Transverse colon (tissue), 4 donors: ENCODE results near the gene CDK14. TPM values are rescaled to one million over a fixed set of nuclear protein-coding genes. Genes with fewer than 3 reads are reported as not detected.

ENCODE experiments used
- DNase-seq: peaks from one replicate; pipeline ENCODE4 v3.0.0-alpha.2; 2019
- H3K27ac ChIP-seq, 4 donors: fragments of 200-600 bp; sonication (generic); 2 replicates each; pipeline ENCODE4 v1.5.1; 2016 to 2018; ENCODE audit warnings: inconsistent platforms in 4 of 4
- H3K27me3 ChIP-seq: fragments of 200-600 bp; sonication (generic); 2 replicates; pipeline ENCODE4 v1.5.1; 2017; ENCODE audit warnings: inconsistent platforms
- H3K36me3 ChIP-seq, 4 donors: fragments of 200-600 bp; sonication (generic); 2 replicates each; pipeline ENCODE4 v1.5.1; 2017 to 2019; ENCODE audit warnings: inconsistent platforms in 4 of 4
- H3K4me1 ChIP-seq, 4 donors: fragments of 200-600 bp; sonication (generic); 2 replicates each; pipeline ENCODE4 v1.5.1; 2017 to 2020; ENCODE audit warnings: inconsistent platforms in 4 of 4
- H3K4me3 ChIP-seq, 4 donors: fragments of 200-600 bp; sonication (generic); 1 replicate in 1 of 4; 2 replicates in 3 of 4; pipeline versions ENCODE4 v1.5.1 to v1.6.1; 2017 to 2019; ENCODE audit warnings: inconsistent platforms in 4 of 4
- H3K9me3 ChIP-seq, 2 donors: fragments of 200-600 bp; sonication (generic); 2 replicates each; pipeline ENCODE4 v1.5.1; 2017 to 2019; ENCODE audit warnings: inconsistent platforms in 2 of 2
- CTCF ChIP-seq, 5 experiments: fragments of 200-600 bp in 3 of 5; fragments of 450-650 bp in 2 of 5; sonication (generic) in 3 of 5; IDR thresholded peaks; 1 replicate in 2 of 5; 2 replicates in 3 of 5; pipeline ENCODE4 v1.5.1; 2016 to 2017; ENCODE audit warnings: antibody characterized with exemption in 5 of 5, inconsistent platforms in 3 of 5, mild to moderate bottlenecking in 2 of 5, moderate library complexity in 1 of 5
- EP300 ChIP-seq: sonication (generic); formaldehyde crosslinking; IDR thresholded peaks from one replicate; pipeline ENCODE4 v1.6.1; 2017; ENCODE audit warnings: antibody characterized with exemption, low read depth
- POLR2A ChIP-seq: fragments of 450-650 bp; IDR thresholded peaks from one replicate; pipeline ENCODE4 v1.6.1; 2016; ENCODE audit warnings: antibody characterized with exemption, mild to moderate bottlenecking, moderate library complexity
- POLR2AphosphoS5 ChIP-seq, 3 donors: sonication (generic); formaldehyde crosslinking; IDR thresholded peaks; one replicate each; pipeline ENCODE4 v1.6.1; 2016; ENCODE audit warnings: antibody characterized with exemption in 3 of 3
- WGBS, 2 donors: methylation state at CpG; one replicate each; pipeline ENCODE4 v1.1.5; 2018; ENCODE audit warnings: low coverage in 1 of 2; 5-methylcytosine and 5-hydroxymethylcytosine counted together
- in situ Hi-C, 4 donors: fragments of 200-750 bp; cut with MboI; loops; one replicate each; pipeline versions ENCODE4 v1.15.0 to v1.15.1; 2017; ENCODE audit warnings: low sequenced_read_pairs in 3 of 4, low pct_ligation_motif_present in 1 of 4, low pct_unique_long_range_greater_than_20kb in 1 of 4
- intact Hi-C: fragments of 100-400 bp; cut with DNase I; formaldehyde crosslinking; loops from one replicate; pipeline ENCODE4 v1.15.1; 2023; ENCODE audit warnings: low total_unique reads
- total RNA-seq, 4 donors: library from RNA; depleted of rRNA; stranded (reverse); fragments of >200 nt; gene quantifications; one replicate each; pipeline ENCODE4 v1.1.0, GENCODE V29; 2016

CDK14 gene
- total RNA-seq, 4 donors from 2014 or later = 0.40 to 15.4 (median 4.8) TPM

DNA sequence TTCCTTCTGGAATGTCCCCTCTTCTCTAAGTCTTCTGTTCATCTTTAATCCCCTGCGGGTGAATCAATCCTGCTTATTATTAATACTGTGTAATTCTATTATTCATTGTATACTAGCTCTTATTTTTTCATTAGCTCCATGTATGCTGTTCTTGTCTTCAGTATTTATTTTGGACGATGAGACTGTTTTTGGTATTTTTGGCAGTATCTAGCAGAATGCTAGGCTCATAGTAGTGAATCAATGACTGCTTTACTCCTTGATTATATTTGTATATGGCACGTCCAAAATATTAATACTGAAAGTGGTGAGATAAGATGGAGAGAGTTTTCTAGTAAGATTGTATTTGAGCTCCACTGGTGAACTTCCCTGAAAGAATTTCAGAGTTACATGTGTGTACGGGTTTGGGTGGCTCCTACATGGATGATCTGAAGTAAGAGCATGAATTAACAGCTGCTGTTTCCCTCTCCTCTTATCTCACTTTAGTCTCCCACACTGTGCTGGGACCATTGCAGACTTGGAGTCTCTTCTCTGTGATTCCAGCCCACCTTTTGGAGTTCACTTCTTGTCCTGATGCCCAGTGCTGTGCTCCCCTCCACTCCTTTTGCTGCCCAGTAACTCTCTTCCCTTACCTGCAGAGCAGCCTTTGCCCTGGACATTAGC lies 226.0 kb downstream of the CDK14 start:
- 83 to 86% methylated on average over 3 to 4 of the region's 4 CpGs for WGBS, 2 donors
- no peak for DNase-seq
- intact Hi-C loops = no loop called here
- Histone ChIP-seq H3K4me1 (no peaks in the 10 kb centered on the region), H3K4me3 (no peak overlapping the region), H3K36me3 (no peaks in the 10 kb centered on the region), H3K27ac (no peak overlapping the region), H3K27me3 (no peaks in the 10 kb centered on the region), H3K9me3 (no peaks in the 10 kb centered on the region)
- TF ChIP-seq POLR2AphosphoS5 (IDR thresholded peaks at IDR 0.05) = no peak
- in situ Hi-C loops = no loop called here

GRCh38 chr7:90824386-90825307 lies 228.5 kb downstream of the CDK14 start:
- no peak for DNase-seq
- intact Hi-C loops = no loop called here
- 54 to 60% methylated on average over 4 to 5 of the region's 5 CpGs for WGBS, 2 donors

DNA sequence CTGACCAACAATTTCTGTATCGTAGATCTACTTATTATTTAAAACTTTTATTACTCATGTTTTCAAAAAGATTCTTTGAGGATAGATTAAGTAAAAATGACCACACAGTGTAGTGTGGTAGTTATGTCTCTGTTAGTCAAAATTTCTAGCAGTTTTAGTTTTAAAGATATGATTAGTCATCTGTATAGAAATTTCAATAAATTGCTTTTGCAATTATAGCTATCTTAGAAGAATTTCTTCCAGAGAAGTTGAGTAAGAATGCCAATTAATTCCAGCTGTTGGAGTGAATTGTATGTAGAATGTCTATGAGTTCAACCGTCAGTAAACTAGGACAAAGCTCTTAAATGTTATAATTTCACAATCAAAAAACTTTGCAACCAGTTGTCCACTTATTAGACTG lies 229.7 kb downstream of the CDK14 start:
- Histone ChIP-seq H3K4me3 (no peak overlapping the region), H3K36me3 (no peaks in the 10 kb centered on the region), H3K9me3 (no peaks in the 10 kb centered on the region), H3K27me3 (no peaks in the 10 kb centered on the region), H3K27ac (no peak overlapping the region), H3K4me1 (no peaks in the 10 kb centered on the region)
- TF ChIP-seq POLR2A (no peak), CTCF (IDR thresholded peaks at IDR 0.05) (no peak), EP300 (no peak), POLR2AphosphoS5 (IDR thresholded peaks at IDR 0.05) (no peak)
- in situ Hi-C loops (no loop called here), intact Hi-C loops (no loop called here)
- 78% methylated on average over 2 of the region's 2 CpGs for WGBS, 2 donors
- no peak for DNase-seq

More at GRCh38 chr7:90824386-90825307, 228.5 kb downstream of the CDK14 start:
- H3K27ac ChIP-seq = no peak overlapping the region
- no peaks in the 10 kb centered on the region for H3K4me1 ChIP-seq
- H3K9me3 ChIP-seq = no peaks in the 10 kb centered on the region
- H3K27me3 ChIP-seq = no peaks in the 10 kb centered on the region
- TF ChIP-seq CTCF (IDR thresholded peaks at IDR 0.05) (no peak), POLR2AphosphoS5 (IDR thresholded peaks at IDR 0.05) (no peak), POLR2A (no peak), EP300 (no peak)
- in situ Hi-C loops = no loop called here
- no peak overlapping the region for H3K4me3 ChIP-seq
- no peaks in the 10 kb centered on the region for H3K36me3 ChIP-seq

- TF ChIP-seq POLR2AphosphoS5 (IDR thresholded peaks at IDR 0.05) = no peak
- TF ChIP-seq EP300 = no peak
- TF ChIP-seq POLR2A = no peak
- no peak for TF ChIP-seq CTCF (IDR thresholded peaks at IDR 0.05)
- in situ Hi-C loops (no loop called here), intact Hi-C loops (no loop called here)
- H3K9me3 ChIP-seq = no peaks in the 10 kb centered on the region
- no peak overlapping the region for H3K4me3 ChIP-seq
- DNase-seq = no peak
- H3K27me3 ChIP-seq = no peaks in the 10 kb centered on the region
- 83 to 87% methylated on average over 2 to 3 of the region's 3 CpGs for WGBS, 2 donors
- no peaks in the 10 kb centered on the region for H3K4me1 ChIP-seq
- H3K27ac ChIP-seq = no peak overlapping the region
- H3K36me3 ChIP-seq = no peaks in the 10 kb centered on the region
These were observed 232.5 kb downstream of the CDK14 start for GRCh38 chr7:90828601-90829000.
